ENCODE measurements around the gene LPCAT3.

DNA sequence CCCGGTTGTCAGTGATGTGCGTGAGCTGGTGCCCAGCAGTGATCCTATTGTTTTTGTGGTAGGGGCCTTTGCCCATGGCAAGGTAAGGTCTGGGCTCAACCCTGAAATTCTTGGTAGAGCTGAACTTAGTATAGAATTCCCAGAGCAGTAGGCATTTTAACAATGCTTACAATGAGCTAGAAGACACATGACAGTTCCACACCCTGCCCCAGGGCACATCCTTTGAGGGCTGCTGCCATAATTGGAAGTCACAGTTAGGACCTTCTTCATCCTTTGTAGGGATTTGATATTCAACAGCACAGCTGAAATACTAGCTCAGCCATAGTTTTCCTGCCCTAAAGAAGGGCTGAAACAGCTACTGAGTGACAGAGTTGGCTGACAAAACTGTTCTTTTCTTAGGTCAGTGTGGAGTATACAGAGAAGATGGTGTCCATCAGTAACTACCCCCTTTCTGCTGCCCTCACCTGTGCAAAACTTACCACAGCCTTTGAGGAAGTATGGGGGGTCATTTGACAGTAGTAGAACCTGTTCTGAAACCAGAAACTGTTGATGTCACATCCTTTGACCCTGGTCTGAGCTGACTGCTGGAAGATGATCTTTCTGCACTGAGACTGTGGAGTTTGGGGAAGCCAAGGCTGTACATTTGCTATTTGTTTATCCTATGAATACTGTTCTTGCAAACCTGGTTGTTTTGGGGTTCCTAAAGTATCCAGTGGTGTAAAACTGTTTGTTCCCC lies 42.8 kb downstream of the LPCAT3 start:
- TF ChIP-seq, protein P1, sequence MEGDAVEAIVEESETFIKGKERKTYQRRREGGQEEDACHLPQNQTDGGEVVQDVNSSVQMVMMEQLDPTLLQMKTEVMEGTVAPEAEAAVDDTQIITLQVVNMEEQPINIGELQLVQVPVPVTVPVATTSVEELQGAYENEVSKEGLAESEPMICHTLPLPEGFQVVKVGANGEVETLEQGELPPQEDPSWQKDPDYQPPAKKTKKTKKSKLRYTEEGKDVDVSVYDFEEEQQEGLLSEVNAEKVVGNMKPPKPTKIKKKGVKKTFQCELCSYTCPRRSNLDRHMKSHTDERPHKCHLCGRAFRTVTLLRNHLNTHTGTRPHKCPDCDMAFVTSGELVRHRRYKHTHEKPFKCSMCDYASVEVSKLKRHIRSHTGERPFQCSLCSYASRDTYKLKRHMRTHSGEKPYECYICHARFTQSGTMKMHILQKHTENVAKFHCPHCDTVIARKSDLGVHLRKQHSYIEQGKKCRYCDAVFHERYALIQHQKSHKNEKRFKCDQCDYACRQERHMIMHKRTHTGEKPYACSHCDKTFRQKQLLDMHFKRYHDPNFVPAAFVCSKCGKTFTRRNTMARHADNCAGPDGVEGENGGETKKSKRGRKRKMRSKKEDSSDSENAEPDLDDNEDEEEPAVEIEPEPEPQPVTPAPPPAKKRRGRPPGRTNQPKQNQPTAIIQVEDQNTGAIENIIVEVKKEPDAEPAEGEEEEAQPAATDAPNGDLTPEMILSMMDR (tag by site-specific recombination; IDR thresholded peaks at IDR 0.05) = no peak
- TF ChIP-seq BCL11A (tag by site-specific recombination; IDR thresholded peaks at IDR 0.05; ENCODE audit: low read depth) (no peak), EGR2 (tag by site-specific recombination; IDR thresholded peaks at IDR 0.05; ENCODE audit: low read depth) (no peak)
- TF ChIP-seq, protein P2, sequence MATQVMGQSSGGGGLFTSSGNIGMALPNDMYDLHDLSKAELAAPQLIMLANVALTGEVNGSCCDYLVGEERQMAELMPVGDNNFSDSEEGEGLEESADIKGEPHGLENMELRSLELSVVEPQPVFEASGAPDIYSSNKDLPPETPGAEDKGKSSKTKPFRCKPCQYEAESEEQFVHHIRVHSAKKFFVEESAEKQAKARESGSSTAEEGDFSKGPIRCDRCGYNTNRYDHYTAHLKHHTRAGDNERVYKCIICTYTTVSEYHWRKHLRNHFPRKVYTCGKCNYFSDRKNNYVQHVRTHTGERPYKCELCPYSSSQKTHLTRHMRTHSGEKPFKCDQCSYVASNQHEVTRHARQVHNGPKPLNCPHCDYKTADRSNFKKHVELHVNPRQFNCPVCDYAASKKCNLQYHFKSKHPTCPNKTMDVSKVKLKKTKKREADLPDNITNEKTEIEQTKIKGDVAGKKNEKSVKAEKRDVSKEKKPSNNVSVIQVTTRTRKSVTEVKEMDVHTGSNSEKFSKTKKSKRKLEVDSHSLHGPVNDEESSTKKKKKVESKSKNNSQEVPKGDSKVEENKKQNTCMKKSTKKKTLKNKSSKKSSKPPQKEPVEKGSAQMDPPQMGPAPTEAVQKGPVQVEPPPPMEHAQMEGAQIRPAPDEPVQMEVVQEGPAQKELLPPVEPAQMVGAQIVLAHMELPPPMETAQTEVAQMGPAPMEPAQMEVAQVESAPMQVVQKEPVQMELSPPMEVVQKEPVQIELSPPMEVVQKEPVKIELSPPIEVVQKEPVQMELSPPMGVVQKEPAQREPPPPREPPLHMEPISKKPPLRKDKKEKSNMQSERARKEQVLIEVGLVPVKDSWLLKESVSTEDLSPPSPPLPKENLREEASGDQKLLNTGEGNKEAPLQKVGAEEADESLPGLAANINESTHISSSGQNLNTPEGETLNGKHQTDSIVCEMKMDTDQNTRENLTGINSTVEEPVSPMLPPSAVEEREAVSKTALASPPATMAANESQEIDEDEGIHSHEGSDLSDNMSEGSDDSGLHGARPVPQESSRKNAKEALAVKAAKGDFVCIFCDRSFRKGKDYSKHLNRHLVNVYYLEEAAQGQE (tag by site-specific recombination; IDR thresholded peaks at IDR 0.05) = no peak

All from HEK293 (cell line).